PFSK-1 (cell line): ENCODE data around the gene OMD.

Experiments used
- FOXP2 ChIP-seq: optimal IDR thresholded peaks from 2 replicates; pipeline ENCODE3; 2011; ENCODE audit warnings: borderline replicate concordance, control low read depth, inconsistent platforms; ENCODE audit not compliant: insufficient read depth; ENCODE audit errors: extremely low read length, extremely low read depth
- POLR2AphosphoS5 ChIP-seq: IDR thresholded peaks from 2 replicates; pipeline ENCODE4 v1.6.1; 2012; ENCODE audit warnings: low read depth, mild to moderate bottlenecking, control low read depth, low read length, moderate library complexity
- REST ChIP-seq, 2 experiments: IDR thresholded peaks; 2 replicates each; pipeline versions ENCODE4 v1.6.1 to v1.8.0; 2011 to 2012; ENCODE audit warnings: low read depth in 2 of 2, low read length in 2 of 2, control low read depth in 1 of 2, inconsistent platforms in 1 of 2, mild to moderate bottlenecking in 1 of 2, moderate library complexity in 1 of 2; ENCODE audit not compliant: insufficient read depth in 1 of 2
- SIN3A ChIP-seq: IDR thresholded peaks from 2 replicates; pipeline ENCODE4 v1.6.1; 2012; ENCODE audit warnings: mild to moderate bottlenecking, low read length, moderate library complexity, borderline replicate concordance; ENCODE audit not compliant: insufficient read depth
- TAF1 ChIP-seq: IDR thresholded peaks from 2 replicates; pipeline ENCODE4 v1.6.1; 2012; ENCODE audit warnings: low read length, control low read depth, borderline replicate concordance; ENCODE audit not compliant: insufficient read depth

DNA sequence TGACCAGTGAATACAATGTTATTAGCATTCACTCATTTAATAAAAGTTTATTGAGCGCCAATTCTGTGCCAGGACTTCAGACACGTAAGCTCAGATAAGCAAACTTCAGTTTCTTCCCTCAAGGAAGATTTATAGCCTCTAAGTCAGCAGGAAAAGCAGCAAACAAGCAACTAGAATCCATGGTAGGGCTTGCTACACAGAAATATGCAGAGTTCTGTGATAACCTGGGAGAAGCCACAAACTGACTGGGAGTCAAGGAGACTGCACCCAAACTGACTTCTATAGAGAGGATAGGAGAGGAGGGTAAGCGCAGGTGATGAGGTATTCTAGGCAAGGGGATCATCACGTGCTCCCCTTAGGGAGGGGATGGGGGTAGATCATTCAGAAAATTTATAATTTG is 18.5 kb downstream of the OMD start:
- TF ChIP-seq POLR2AphosphoS5 (no peak), REST (IDR thresholded peaks at IDR 0.05; ENCODE audit: insufficient read depth in 1 of 2, low read depth in 2 of 2, low read length in 2 of 2) (no peak), TAF1 (no peak), FOXP2 (no peak), SIN3A (no peak)
